ENCODE results near the gene SLC12A5.
A peak's percentile ranks its signal among the peaks of the same experiment; 100 is the strongest.

Gene SLC12A5

DNA sequence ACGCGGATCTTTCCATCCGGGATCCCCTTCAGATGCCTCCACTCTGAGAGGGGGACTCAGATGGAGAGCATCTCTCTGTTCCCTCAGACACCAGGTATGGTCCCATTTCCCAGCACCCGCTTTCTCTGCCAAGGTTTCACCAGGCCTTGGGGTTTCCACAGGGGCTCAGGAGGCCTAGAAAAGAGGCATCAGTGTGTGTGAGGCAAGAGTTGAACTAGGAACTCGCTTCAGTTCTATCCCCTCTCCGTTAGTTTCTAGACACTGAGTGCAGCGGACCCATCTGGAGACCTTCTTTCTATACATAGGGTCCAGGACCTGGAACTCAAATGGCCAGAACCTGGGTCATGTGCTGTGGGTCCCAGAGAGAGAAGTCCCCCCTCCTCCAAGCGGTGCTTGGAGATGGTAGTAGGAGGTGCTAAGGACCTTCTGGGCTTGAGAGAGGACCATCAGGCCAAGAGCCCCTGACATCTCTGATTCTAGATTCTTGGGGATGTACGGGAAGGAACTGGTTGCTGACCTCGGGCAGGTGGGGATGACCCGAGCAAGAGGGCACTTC is 2.1 kb downstream of the SLC12A5 start:
- no peaks in the 10 kb centered on the region for H3K4me1 ChIP-seq (ENCODE audit: control insufficient read depth, low read depth, low read length)
- H3K27me3 ChIP-seq (ENCODE audit: insufficient read depth, low read length, poor library complexity) = peaks cover 53% of the 10 kb centered on the region
- H3K27ac ChIP-seq (ENCODE audit: low read depth, low read length) = no peak overlapping the region

GRCh38 chr20:46031701-46032254 is 2.8 kb downstream of the SLC12A5 start:
- H3K4me1 ChIP-seq (ENCODE audit: control insufficient read depth, low read depth, low read length) = no peaks in the 10 kb centered on the region
- no peak overlapping the region for H2BK5ac ChIP-seq (ENCODE audit: low read length)
- H3K4me3 ChIP-seq (ENCODE audit: low read length) = no peak overlapping the region
- H3K18ac ChIP-seq (ENCODE audit: low read length) = no peak overlapping the region
- no peak overlapping the region for H2AK5ac ChIP-seq (ENCODE audit: low read length)
- no peaks in the 10 kb centered on the region for H3K79me1 ChIP-seq (ENCODE audit: low read length)
- no peaks in the 10 kb centered on the region for H3K79me2 ChIP-seq (ENCODE audit: control insufficient read depth, insufficient read depth, low read length)
- DNase-seq = peak; percentile 56
- H3K27me3 ChIP-seq (ENCODE audit: insufficient read depth, low read length, poor library complexity) = peaks cover 53% of the 10 kb centered on the region
- no peak overlapping the region for H4K5ac ChIP-seq (ENCODE audit: low read length)
- H3K4ac ChIP-seq (ENCODE audit: low read depth, low read length) = no peak overlapping the region
- H2BK15ac ChIP-seq (replicated peaks; ENCODE audit: low read depth) = no peak overlapping the region
- H3K36me3 ChIP-seq (ENCODE audit: control insufficient read depth, insufficient read depth, low read length) = no peaks in the 10 kb centered on the region
- H4K8ac ChIP-seq (ENCODE audit: low read depth, low read length) = no peak overlapping the region
- H3K9ac ChIP-seq (ENCODE audit: low read length) = no peak overlapping the region
- H3K56ac ChIP-seq (ENCODE audit: low read length) = no peak overlapping the region
- no peak overlapping the region for H2BK120ac ChIP-seq (ENCODE audit: low read depth, low read length)
- WGBS (ENCODE audit: extremely low coverage, insufficient coverage, low lambda C conversion rate) = no CpG with 5 or more reads among the region's 55 CpGs
- peak overlapping the region; percentile 73 for H3K4me2 ChIP-seq (ENCODE audit: low read length)
- H3K23ac ChIP-seq (ENCODE audit: low read length) = no peak overlapping the region
- no peak overlapping the region for H3K27ac ChIP-seq (ENCODE audit: low read depth, low read length)

More for the DNA sequence above, 2.1 kb downstream of the SLC12A5 start:
- WGBS (ENCODE audit: extremely low coverage, insufficient coverage, low lambda C conversion rate) = no CpG with 5 or more reads among the region's 11 CpGs
- Histone ChIP-seq H3K4ac (ENCODE audit: low read depth, low read length) (no peak overlapping the region), H2BK5ac (ENCODE audit: low read length) (no peak overlapping the region), H3K9ac (ENCODE audit: low read length) (no peak overlapping the region), H3K56ac (ENCODE audit: low read length) (no peak overlapping the region), H3K18ac (ENCODE audit: low read length) (no peak overlapping the region), H3K23ac (ENCODE audit: low read length) (no peak overlapping the region), H3K4me2 (ENCODE audit: low read length) (no peak overlapping the region), H3K79me2 (ENCODE audit: control insufficient read depth, insufficient read depth, low read length) (no peaks in the 10 kb centered on the region), H2BK15ac (replicated peaks; ENCODE audit: low read depth) (no peak overlapping the region), H4K8ac (ENCODE audit: low read depth, low read length) (no peak overlapping the region), H2BK120ac (ENCODE audit: low read depth, low read length) (no peak overlapping the region), H4K5ac (ENCODE audit: low read length) (no peak overlapping the region), H3K4me3 (ENCODE audit: low read length) (no peak overlapping the region), H2AK5ac (ENCODE audit: low read length) (no peak overlapping the region), H3K79me1 (ENCODE audit: low read length) (no peaks in the 10 kb centered on the region), H3K36me3 (ENCODE audit: control insufficient read depth, insufficient read depth, low read length) (no peaks in the 10 kb centered on the region)
- no peak for DNase-seq

- Histone ChIP-seq H3K23ac (ENCODE audit: low read length) (no peak overlapping the region), H3K36me3 (ENCODE audit: control insufficient read depth, insufficient read depth, low read length) (no peaks in the 10 kb centered on the region), H3K56ac (ENCODE audit: low read length) (no peak overlapping the region), H4K5ac (ENCODE audit: low read length) (no peak overlapping the region), H3K9ac (ENCODE audit: low read length) (no peak overlapping the region), H3K4me1 (ENCODE audit: control insufficient read depth, low read depth, low read length) (no peaks in the 10 kb centered on the region), H2BK5ac (ENCODE audit: low read length) (no peak overlapping the region), H3K79me1 (ENCODE audit: low read length) (no peaks in the 10 kb centered on the region), H2AK5ac (ENCODE audit: low read length) (no peak overlapping the region), H3K79me2 (ENCODE audit: control insufficient read depth, insufficient read depth, low read length) (no peaks in the 10 kb centered on the region), H2BK120ac (ENCODE audit: low read depth, low read length) (no peak overlapping the region), H3K27me3 (ENCODE audit: insufficient read depth, low read length, poor library complexity) (peaks cover 46% of the 10 kb centered on the region), H4K8ac (ENCODE audit: low read depth, low read length) (no peak overlapping the region), H3K27ac (ENCODE audit: low read depth, low read length) (no peak overlapping the region), H2BK15ac (replicated peaks; ENCODE audit: low read depth) (no peak overlapping the region), H3K4me2 (ENCODE audit: low read length) (no peak overlapping the region), H3K4ac (ENCODE audit: low read depth, low read length) (no peak overlapping the region), H3K4me3 (ENCODE audit: low read length) (no peak overlapping the region), H3K18ac (ENCODE audit: low read length) (no peak overlapping the region)
- no peak for DNase-seq
- WGBS (ENCODE audit: extremely low coverage, insufficient coverage, low lambda C conversion rate) = no CpG with 5 or more reads among the region's 3 CpGs
Observed at GRCh38 chr20:46034039-46034438, 5.0 kb downstream of the SLC12A5 start.

GRCh38 chr20:46035253-46035652 is 6.2 kb downstream of the SLC12A5 start:
- Histone ChIP-seq H3K27ac (ENCODE audit: low read depth, low read length) (no peak overlapping the region), H2AK5ac (ENCODE audit: low read length) (no peak overlapping the region), H3K56ac (ENCODE audit: low read length) (no peak overlapping the region), H3K4me3 (ENCODE audit: low read length) (no peak overlapping the region), H2BK15ac (replicated peaks; ENCODE audit: low read depth) (no peak overlapping the region), H3K23ac (ENCODE audit: low read length) (no peak overlapping the region), H3K4me1 (ENCODE audit: control insufficient read depth, low read depth, low read length) (no peaks in the 10 kb centered on the region), H3K4me2 (ENCODE audit: low read length) (no peak overlapping the region), H2BK5ac (ENCODE audit: low read length) (no peak overlapping the region), H3K18ac (ENCODE audit: low read length) (no peak overlapping the region), H3K79me1 (ENCODE audit: low read length) (no peaks in the 10 kb centered on the region), H3K9ac (ENCODE audit: low read length) (no peak overlapping the region), H4K5ac (ENCODE audit: low read length) (no peak overlapping the region), H3K27me3 (ENCODE audit: insufficient read depth, low read length, poor library complexity) (peaks cover 42% of the 10 kb centered on the region), H3K36me3 (ENCODE audit: control insufficient read depth, insufficient read depth, low read length) (no peaks in the 10 kb centered on the region), H3K4ac (ENCODE audit: low read depth, low read length) (no peak overlapping the region), H2BK120ac (ENCODE audit: low read depth, low read length) (no peak overlapping the region), H4K8ac (ENCODE audit: low read depth, low read length) (no peak overlapping the region), H3K79me2 (ENCODE audit: control insufficient read depth, insufficient read depth, low read length) (no peaks in the 10 kb centered on the region)
- 100% methylated on average over 2 of the region's 5 CpGs for WGBS (ENCODE audit: extremely low coverage, insufficient coverage, low lambda C conversion rate)
- no peak for DNase-seq

DNA sequence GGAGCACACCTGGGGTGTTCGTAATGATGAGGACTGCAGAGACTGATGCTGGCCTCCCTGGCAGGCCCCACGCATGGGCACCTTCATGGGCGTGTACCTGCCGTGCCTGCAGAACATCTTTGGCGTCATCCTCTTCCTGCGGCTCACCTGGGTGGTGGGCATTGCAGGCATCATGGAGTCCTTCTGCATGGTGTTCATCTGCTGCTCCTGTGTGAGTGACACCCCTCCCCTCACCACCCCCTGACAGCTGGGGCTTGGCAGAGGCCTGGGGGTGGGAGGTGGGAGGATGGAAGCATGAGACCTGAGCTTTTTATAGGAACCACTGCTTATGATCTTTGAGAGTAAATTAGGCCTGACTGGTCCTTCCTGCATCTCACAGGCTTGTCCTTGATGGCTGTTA is 6.7 kb downstream of the SLC12A5 start:
- Histone ChIP-seq H3K56ac (ENCODE audit: low read length) (no peak overlapping the region), H3K79me1 (ENCODE audit: low read length) (no peaks in the 10 kb centered on the region), H3K23ac (ENCODE audit: low read length) (no peak overlapping the region), H3K27me3 (ENCODE audit: insufficient read depth, low read length, poor library complexity) (peaks cover 39% of the 10 kb centered on the region), H3K9ac (ENCODE audit: low read length) (no peak overlapping the region), H3K4me2 (ENCODE audit: low read length) (no peak overlapping the region), H4K5ac (ENCODE audit: low read length) (no peak overlapping the region), H3K4ac (ENCODE audit: low read depth, low read length) (no peak overlapping the region), H3K79me2 (ENCODE audit: control insufficient read depth, insufficient read depth, low read length) (no peaks in the 10 kb centered on the region), H3K27ac (ENCODE audit: low read depth, low read length) (no peak overlapping the region), H2AK5ac (ENCODE audit: low read length) (no peak overlapping the region), H2BK15ac (replicated peaks; ENCODE audit: low read depth) (no peak overlapping the region), H2BK120ac (ENCODE audit: low read depth, low read length) (no peak overlapping the region), H4K8ac (ENCODE audit: low read depth, low read length) (no peak overlapping the region), H3K18ac (ENCODE audit: low read length) (no peak overlapping the region), H3K4me1 (ENCODE audit: control insufficient read depth, low read depth, low read length) (no peaks in the 10 kb centered on the region), H3K4me3 (ENCODE audit: low read length) (no peak overlapping the region), H3K36me3 (ENCODE audit: control insufficient read depth, insufficient read depth, low read length) (no peaks in the 10 kb centered on the region), H2BK5ac (ENCODE audit: low read length) (no peak overlapping the region)
- DNase-seq = no peak
- WGBS (ENCODE audit: extremely low coverage, insufficient coverage, low lambda C conversion rate) = no CpG with 5 or more reads among the region's 6 CpGs

DNA sequence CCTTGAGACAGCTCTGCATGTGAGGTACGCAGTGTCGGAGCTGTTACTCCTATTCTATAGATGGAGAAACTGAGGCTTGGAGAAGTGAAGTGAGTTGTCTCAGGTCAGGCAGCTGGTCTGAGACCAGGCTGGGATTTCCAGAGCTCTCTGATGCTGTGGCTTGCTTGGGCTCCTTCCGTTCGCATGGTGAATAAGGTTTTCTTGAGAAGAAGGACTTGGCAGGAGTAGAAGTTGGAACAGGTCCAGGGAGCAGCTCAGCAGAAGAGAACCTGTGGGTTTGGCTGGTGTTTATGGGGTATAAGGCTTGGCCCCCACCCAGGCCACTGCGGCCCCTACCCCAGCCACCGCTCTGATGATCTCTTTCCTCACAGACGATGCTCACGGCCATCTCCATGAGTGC is 7.4 kb downstream of the SLC12A5 start:
- H3K4ac ChIP-seq (ENCODE audit: low read depth, low read length) = no peak overlapping the region
- no peak overlapping the region for H2BK15ac ChIP-seq (replicated peaks; ENCODE audit: low read depth)
- no peaks in the 10 kb centered on the region for H3K4me1 ChIP-seq (ENCODE audit: control insufficient read depth, low read depth, low read length)
- no peak overlapping the region for H2AK5ac ChIP-seq (ENCODE audit: low read length)
- no peak overlapping the region for H3K27ac ChIP-seq (ENCODE audit: low read depth, low read length)
- no peak overlapping the region for H3K56ac ChIP-seq (ENCODE audit: low read length)
- no CpG with 5 or more reads among the region's 8 CpGs for WGBS (ENCODE audit: extremely low coverage, insufficient coverage, low lambda C conversion rate)
- H3K18ac ChIP-seq (ENCODE audit: low read length) = no peak overlapping the region
- no peak overlapping the region for H2BK120ac ChIP-seq (ENCODE audit: low read depth, low read length)
- H4K5ac ChIP-seq (ENCODE audit: low read length) = no peak overlapping the region
- H3K4me3 ChIP-seq (ENCODE audit: low read length) = no peak overlapping the region
- no peaks in the 10 kb centered on the region for H3K79me1 ChIP-seq (ENCODE audit: low read length)
- H2BK5ac ChIP-seq (ENCODE audit: low read length) = no peak overlapping the region
- no peak overlapping the region for H3K4me2 ChIP-seq (ENCODE audit: low read length)
- H3K9ac ChIP-seq (ENCODE audit: low read length) = no peak overlapping the region
- H3K23ac ChIP-seq (ENCODE audit: low read length) = no peak overlapping the region
- H3K27me3 ChIP-seq (ENCODE audit: insufficient read depth, low read length, poor library complexity) = peaks cover 32% of the 10 kb centered on the region
- no peak overlapping the region for H4K8ac ChIP-seq (ENCODE audit: low read depth, low read length)
- no peaks in the 10 kb centered on the region for H3K36me3 ChIP-seq (ENCODE audit: control insufficient read depth, insufficient read depth, low read length)
- DNase-seq = no peak
- no peaks in the 10 kb centered on the region for H3K79me2 ChIP-seq (ENCODE audit: control insufficient read depth, insufficient read depth, low read length)

Data from mesendoderm (in vitro differentiated cells).